H1 (cell line): ENCODE results near the gene MEF2B. TPM values are rescaled to one million over a fixed set of nuclear protein-coding genes. Genes with fewer than 3 reads are reported as not detected.

Experiments used
- BRCA1 ChIP-seq: IDR thresholded peaks from 2 replicates; pipeline ENCODE4 v1.6.1; 2012; ENCODE audit warnings: low read depth, low read length, improper control_type of control experiment
- CHD7 ChIP-seq: fragments of 300-600 bp; sonication (generic); IDR thresholded peaks from 2 replicates; pipeline ENCODE4 v1.7.1; 2012; ENCODE audit warnings: low read length, moderate library complexity, mild to moderate bottlenecking, inconsistent platforms; ENCODE audit not compliant: insufficient replicate concordance
- CTCF ChIP-seq, 3 experiments: IDR thresholded peaks; 1 replicate in 2 of 3; 2 replicates in 1 of 3; pipeline versions ENCODE4 v1.5.1 to v1.6.1; 2011; ENCODE audit warnings: low read length in 3 of 3, mild to moderate bottlenecking in 3 of 3, inconsistent platforms in 2 of 3, low read depth in 1 of 3, moderate library complexity in 1 of 3; ENCODE audit not compliant: insufficient read depth in 1 of 3; ENCODE audit errors: control extremely low read depth in 1 of 3
- JUND ChIP-seq: IDR thresholded peaks from 2 replicates; pipeline ENCODE4 v1.6.1; 2011; ENCODE audit warnings: mild to moderate bottlenecking, improper control_type of control experiment, low read length
- MAFK ChIP-seq: IDR thresholded peaks from 2 replicates; pipeline ENCODE4 v1.6.1; 2012; ENCODE audit warnings: low read depth, mild to moderate bottlenecking, improper control_type of control experiment, low read length
- SAP30 ChIP-seq: fragments of 300-600 bp; sonication (generic); IDR thresholded peaks from 2 replicates; pipeline ENCODE4 v1.7.1; 2012; ENCODE audit warnings: low read length, moderate library complexity, mild to moderate bottlenecking, inconsistent platforms; ENCODE audit not compliant: insufficient read depth, insufficient replicate concordance
- SIN3A ChIP-seq, 2 experiments: IDR thresholded peaks in 1 of 2; conservative IDR thresholded peaks in 1 of 2; 2 replicates each; pipeline ENCODE4 v1.6.1; 2011 to 2012; ENCODE audit warnings: low read length in 2 of 2, improper control_type of control experiment in 1 of 2, low read depth in 1 of 2, mild to moderate bottlenecking in 1 of 2
- polyA plus RNA-seq, 7 experiments: library from polyadenylated mRNA; depleted of rRNA in 3 of 7; stranded (reverse) in 5 of 7; unstranded in 2 of 7; fragments of >200 nt in 5 of 7; fragments of 200-250 nt in 2 of 7; gene quantifications; 1 replicate in 5 of 7; 2 replicates in 1 of 7; 4 replicates in 1 of 7; pipeline versions ENCODE4 v1.2.1 to v1.2.3, GENCODE V29; 2011 to 2013; ENCODE audit warnings: missing spikeins in 2 of 7, mixed read lengths in 2 of 7
- total RNA-seq: library from RNA; stranded (reverse); fragmentation: NEBNext Ultra II Directional; extraction: Animal tissue kit (Norgen Biotek cat#: 25700); gene quantifications from 2 replicates; pipeline ENCODE4 v1.2.1, GENCODE V29; 2021

The MEF2B gene
- total and polyA plus RNA-seq, 2 of the 8 experiments (the other 6 are each of a cell fraction or from before 2014, with no cell fraction given) = 2.8 to 3.7 TPM

- TF ChIP-seq CTCF (IDR thresholded peaks at IDR 0.05; ENCODE audit: control extremely low read depth in 1 of 3, insufficient read depth in 1 of 3, low read depth in 1 of 3, low read length in 3 of 3) (no peak), CHD7 (no peak), BRCA1 (no peak), SAP30 (no peak), JUND (no peak), MAFK (no peak), SIN3A (conservative IDR thresholded peaks at IDR 0.05 in 1 of 2, IDR thresholded peaks at IDR 0.05 in 1 of 2; ENCODE audit: low read depth in 1 of 2, low read length in 2 of 2) (peak in 1 of 2 experiments; percentile 89; a peak in 2 of 4 replicates)
Measured at GRCh38 chr19:19105365-19106055, 64.6 kb downstream of the MEF2B start (continued).
